Activated CD8-positive, alpha-beta T cell treated with anti-CD3 and anti-CD28 coated beads, Interleukin-2, amount 10 ng/mL, durations not matched to agents 7 days and 5 days (primary cell): Measurements from ENCODE around the gene UBTD2. TPM values are rescaled to one million over a fixed set of nuclear protein-coding genes. Genes with fewer than 3 reads are reported as not detected.
A peak's percentile ranks its signal among the peaks of the same experiment; 100 is the strongest.

ENCODE experiments used
- ATAC-seq: fragments of 150-1000 bp; cut with Tn5 transposase; one replicate; pipeline ENCODE4 v1.10.0; 2021; ENCODE audit warnings: moderate library complexity
- CTCF ChIA-PET: fragments of 350-600 bp; sonication (Branson Sonifier 250); formaldehyde crosslinking; loops from one replicate; lab custom pipeline; 2021; ENCODE audit warnings: antibody characterized with exemption; lab: Charles Lee
- POLR2A ChIA-PET: fragments of 350-600 bp; sonication (Branson Sonifier 250); formaldehyde crosslinking; loops from one replicate; lab custom pipeline; 2021; ENCODE audit warnings: antibody characterized with exemption; lab: Charles Lee
- DNase-seq: peaks from one replicate; pipeline ENCODE4 v3.0.0-alpha.2; 2020
- H3K27ac Mint-ChIP-seq: one replicate; pipeline ENCODE4 v1.8.0; 2021; ENCODE audit warnings: mild to moderate bottlenecking, mixed read lengths
- H3K27me3 Mint-ChIP-seq: one replicate; pipeline ENCODE4 v1.8.0; 2021; ENCODE audit warnings: low read depth, mixed read lengths
- H3K36me3 Mint-ChIP-seq: one replicate; pipeline ENCODE4 v1.8.0; 2021; ENCODE audit warnings: low read depth, mixed read lengths
- H3K4me1 Mint-ChIP-seq: one replicate; pipeline ENCODE4 v1.8.0; 2021; ENCODE audit warnings: low read depth, mixed read lengths
- H3K4me3 Mint-ChIP-seq: one replicate; pipeline ENCODE4 v1.8.0; 2021; ENCODE audit warnings: mild to moderate bottlenecking, mixed read lengths
- H3K9me3 Mint-ChIP-seq: one replicate; pipeline ENCODE4 v1.8.0; 2022; ENCODE audit warnings: mixed read lengths; ENCODE audit not compliant: insufficient read depth
- total RNA-seq, 2 experiments: library from RNA; stranded (reverse); gene quantifications; one replicate each; pipeline ENCODE4 v1.2.3, GENCODE V29; 2021

Gene UBTD2
- total RNA-seq, 2 experiments from 2014 or later: 12.0 to 12.8 TPM

DNA sequence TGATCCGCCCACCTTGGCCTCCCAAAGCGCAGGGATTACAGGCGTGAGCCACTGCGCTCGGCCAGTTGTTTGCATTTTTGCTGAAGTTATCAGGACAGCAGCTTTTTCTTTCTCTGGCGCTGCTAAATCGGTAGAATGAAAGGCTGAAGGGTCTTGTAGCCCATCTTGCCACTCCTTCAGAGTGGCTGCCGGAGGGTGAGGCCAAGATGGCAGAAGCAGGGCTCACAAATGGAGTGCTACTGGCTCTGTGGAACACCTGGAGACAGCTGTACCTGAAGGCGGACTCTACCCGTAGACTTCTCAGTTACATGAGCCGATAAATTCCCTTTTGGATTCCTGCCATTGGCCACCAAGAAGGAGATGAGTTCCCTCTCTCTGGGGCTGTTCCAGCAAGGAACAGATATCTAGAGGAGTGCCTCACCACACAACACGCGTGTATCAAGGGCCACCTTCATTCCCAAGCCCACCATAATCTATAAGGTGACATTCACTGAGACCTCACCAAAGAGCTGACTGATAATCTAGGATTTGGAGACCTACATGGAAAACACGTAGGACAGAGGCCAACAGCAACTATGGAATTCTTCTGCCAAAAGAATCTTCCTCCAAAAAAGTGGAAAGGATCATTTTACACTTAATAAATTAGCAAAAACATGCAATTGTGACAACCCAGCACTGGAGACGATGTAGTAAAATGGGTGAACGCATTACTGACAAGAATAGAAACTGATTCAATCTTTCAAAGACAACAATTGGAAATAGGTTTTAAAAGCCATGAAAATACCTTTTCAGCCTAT, 117.3 kb downstream of the UBTD2 start:
- ATAC-seq (no peak), DNase-seq (no peak)
- Mint-ChIP-seq H3K9me3 (no peaks in the 10 kb centered on the region), H3K4me1 (peaks cover 77% of the 10 kb centered on the region), H3K27ac (peak overlapping the region; percentile 34), H3K36me3 (peaks cover 71% of the 10 kb centered on the region), H3K27me3 (no peaks in the 10 kb centered on the region), H3K4me3 (no peak overlapping the region)
- POLR2A ChIA-PET: interaction anchor here (4.4 kb wide), 1 partner anchor 9 kb away, joined by 25 read pairs; no protein-coding TSS in a partner anchor
- CTCF ChIA-PET: interaction anchor here (0.9 to 2.3 kb wide), 2 partner anchors 12 to 20 kb away, joined by 3 to 6 read pairs; no protein-coding TSS in a partner anchor

DNA sequence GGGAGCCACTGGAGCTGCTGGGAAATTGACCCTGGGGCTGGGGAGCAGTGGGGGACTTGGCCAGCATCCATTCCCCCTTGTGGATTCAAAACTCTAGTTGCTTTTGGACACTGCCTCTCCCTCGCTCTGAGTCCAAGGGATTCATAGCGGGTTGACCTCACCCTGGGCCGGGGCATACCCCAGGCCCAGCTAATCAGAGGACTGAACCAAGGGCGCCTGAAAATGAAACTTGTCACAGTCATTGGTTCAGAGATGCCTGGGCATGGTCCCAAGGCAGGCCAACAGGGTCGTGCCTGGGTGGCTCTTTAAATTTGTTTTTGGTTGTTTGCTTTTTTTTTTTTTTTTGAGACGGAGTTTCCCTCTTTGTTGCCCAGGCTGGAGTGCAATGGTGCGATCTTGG, 118.1 kb downstream of the UBTD2 start:
- DNase-seq (no peak), ATAC-seq (no peak)
- H3K4me3 Mint-ChIP-seq: no peak overlapping the region
- H3K36me3 Mint-ChIP-seq: peaks cover 69% of the 10 kb centered on the region
- no peak overlapping the region for H3K27ac Mint-ChIP-seq
- peaks cover 75% of the 10 kb centered on the region for H3K4me1 Mint-ChIP-seq
- ChIA-PET POLR2A (interaction anchor here (4.4 kb wide), 1 partner anchor 9 kb away, joined by 25 read pairs; no protein-coding TSS in a partner anchor), CTCF (interaction anchor here (0.9 to 2.3 kb wide), 2 partner anchors 13 to 21 kb away, joined by 3 to 6 read pairs; no protein-coding TSS in a partner anchor)
- no peaks in the 10 kb centered on the region for H3K9me3 Mint-ChIP-seq
- H3K27me3 Mint-ChIP-seq: no peaks in the 10 kb centered on the region

DNA sequence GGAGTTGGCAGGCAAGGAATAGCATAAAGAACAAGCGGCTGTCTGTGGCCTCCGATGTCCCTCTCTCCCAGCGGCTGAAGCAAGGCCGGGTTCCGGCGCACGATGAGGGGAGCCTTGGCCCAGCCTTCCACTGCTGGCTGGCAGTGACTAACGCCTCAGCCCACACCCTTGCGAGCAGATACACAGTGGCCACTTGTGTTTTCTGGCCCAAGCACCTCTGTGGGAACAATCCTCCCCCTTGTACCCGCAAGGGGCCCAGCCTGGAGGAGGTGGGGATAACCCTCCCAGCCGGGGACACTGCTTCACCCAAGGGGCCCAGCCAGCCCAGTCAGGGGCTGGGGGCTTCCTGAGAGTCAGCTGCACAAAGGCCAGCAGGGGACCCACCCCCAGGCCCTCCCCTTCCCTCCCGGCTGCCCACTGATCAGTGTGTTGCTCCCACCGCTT, 118.8 kb downstream of the UBTD2 start:
- Mint-ChIP-seq H3K27me3 (no peaks in the 10 kb centered on the region), H3K36me3 (peaks cover 65% of the 10 kb centered on the region), H3K4me1 (peaks cover 72% of the 10 kb centered on the region), H3K27ac (no peak overlapping the region), H3K4me3 (no peak overlapping the region), H3K9me3 (no peaks in the 10 kb centered on the region)
- no peak for ATAC-seq
- DNase-seq: no peak
- CTCF ChIA-PET: interaction anchor here (2.3 kb wide), 1 partner anchor 22 kb away, joined by 6 read pairs; no protein-coding TSS in a partner anchor
- POLR2A ChIA-PET: interaction anchor here (4.4 kb wide), 1 partner anchor 10 kb away, joined by 25 read pairs; no protein-coding TSS in a partner anchor

DNA sequence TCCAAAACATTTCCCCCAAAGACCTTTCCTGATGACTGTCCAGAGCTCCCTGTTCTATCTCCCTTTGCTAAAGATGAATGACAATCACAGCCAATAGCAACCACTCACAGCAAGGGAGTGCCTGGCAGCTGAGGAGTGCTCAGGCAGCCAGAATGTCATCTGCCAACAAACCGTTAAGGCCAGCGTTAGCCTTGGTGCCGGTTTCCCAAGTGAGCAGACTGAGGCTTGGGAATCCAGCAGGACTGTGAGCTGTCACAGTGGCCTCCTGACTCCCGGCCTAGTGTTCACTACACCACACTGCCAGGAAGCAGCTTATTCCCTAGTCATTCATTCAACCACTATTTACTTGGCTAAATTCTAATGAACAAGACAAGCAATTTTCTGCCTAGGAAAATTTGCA, 120.2 kb downstream of the UBTD2 start:
- Mint-ChIP-seq H3K36me3 (peaks cover 63% of the 10 kb centered on the region), H3K27ac (peak overlapping the region; percentile 41), H3K9me3 (no peaks in the 10 kb centered on the region), H3K27me3 (no peaks in the 10 kb centered on the region), H3K4me3 (no peak overlapping the region), H3K4me1 (peaks cover 69% of the 10 kb centered on the region)
- no peak for DNase-seq
- ChIA-PET POLR2A (interaction anchor here (4.4 kb wide), 1 partner anchor 12 kb away, joined by 25 read pairs; no protein-coding TSS in a partner anchor), CTCF (no interaction called here)
- no peak for ATAC-seq

GRCh38 chr5:172162987-172163343, 120.6 kb downstream of the UBTD2 start:
- Mint-ChIP-seq H3K9me3 (no peaks in the 10 kb centered on the region), H3K4me3 (no peak overlapping the region), H3K27me3 (no peaks in the 10 kb centered on the region), H3K36me3 (peaks cover 62% of the 10 kb centered on the region), H3K4me1 (peaks cover 66% of the 10 kb centered on the region), H3K27ac (peak overlapping the region; percentile 41)
- DNase-seq (no peak), ATAC-seq (no peak)
- POLR2A ChIA-PET: interaction anchor here (4.4 kb wide), 1 partner anchor 12 kb away, joined by 25 read pairs; no protein-coding TSS in a partner anchor
- CTCF ChIA-PET: no interaction called here

DNA sequence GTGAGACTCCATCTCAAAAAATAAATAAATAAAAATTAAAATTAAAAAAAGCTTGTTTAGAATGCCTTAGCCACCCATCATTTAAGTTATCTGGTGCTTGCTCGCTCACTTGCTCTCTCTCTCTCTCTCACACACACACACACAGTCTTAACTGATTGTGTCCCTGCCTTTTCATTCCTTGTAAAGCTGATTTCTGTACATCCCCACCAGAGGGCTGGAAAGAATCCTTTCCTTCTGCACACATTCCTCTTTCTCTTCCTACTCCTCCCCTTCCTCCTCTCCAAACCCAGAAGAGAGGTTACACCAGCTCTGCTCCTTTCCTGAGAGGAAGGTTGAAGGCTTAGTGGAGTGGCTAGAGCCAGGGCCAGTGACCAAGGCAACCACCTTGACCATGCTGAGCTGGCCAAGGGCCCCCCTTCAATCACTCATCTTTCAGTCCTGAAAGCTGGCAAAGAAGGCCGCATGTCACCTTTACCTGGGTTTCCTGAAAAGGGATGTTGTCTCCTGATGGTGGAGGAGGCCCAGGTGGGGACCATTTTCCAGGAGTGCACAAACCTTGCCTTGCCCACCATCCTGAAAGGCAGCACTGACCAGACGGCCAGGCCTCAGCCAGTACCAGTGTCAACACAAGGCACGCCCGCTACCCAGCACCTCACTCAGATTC, 121.1 kb downstream of the UBTD2 start:
- H3K9me3 Mint-ChIP-seq: no peaks in the 10 kb centered on the region
- ChIA-PET CTCF (interaction anchor here (0.8 kb wide), 2 partner anchors 26 to 48 kb away, joined by 3 read pairs; partner anchors contain the start of gene STK10), POLR2A (interaction anchor here (0.6 to 4.4 kb wide), 3 partner anchors 12 to 120 kb away, joined by 3 to 25 read pairs (median 3); no protein-coding TSS in a partner anchor)
- no peak for DNase-seq
- ATAC-seq: no peak
- H3K27ac Mint-ChIP-seq: peak overlapping the region; percentile 41
- peaks cover 60% of the 10 kb centered on the region for H3K36me3 Mint-ChIP-seq
- H3K4me3 Mint-ChIP-seq: no peak overlapping the region
- no peaks in the 10 kb centered on the region for H3K27me3 Mint-ChIP-seq
- peaks cover 61% of the 10 kb centered on the region for H3K4me1 Mint-ChIP-seq

GRCh38 chr5:172160506-172160905, 123.1 kb downstream of the UBTD2 start:
- DNase-seq (no peak), ATAC-seq (no peak)
- CTCF ChIA-PET: interaction anchor here (1.7 kb wide), 1 partner anchor 13 kb away, joined by 5 read pairs; no protein-coding TSS in a partner anchor
- H3K9me3 Mint-ChIP-seq: no peaks in the 10 kb centered on the region
- H3K27me3 Mint-ChIP-seq: no peaks in the 10 kb centered on the region
- no peak overlapping the region for H3K4me3 Mint-ChIP-seq
- peaks cover 64% of the 10 kb centered on the region for H3K36me3 Mint-ChIP-seq
- peaks cover 55% of the 10 kb centered on the region for H3K4me1 Mint-ChIP-seq
- H3K27ac Mint-ChIP-seq: peak overlapping the region; percentile 12
- POLR2A ChIA-PET: no interaction called here

Other genes starting within 250 kb of the UBTD2 start
- 100 to 1,000 TPM; 294 to 299 TPM for gene STK10, start 95.5 kb downstream of the UBTD2 start, total RNA-seq
- gene EFCAB9, start 89.6 kb downstream of the UBTD2 start, total RNA-seq: not detected
- under 1 TPM; 0.21 to 0.23 TPM for gene SH3PXD2B, start 170.8 kb upstream of the UBTD2 start, total RNA-seq